GM12892 (cell line): Measurements from ENCODE around the gene TMEM114.

Source experiments
- POLR2A ChIP-seq: IDR thresholded peaks from 2 replicates; pipeline ENCODE4 v1.6.1; 2011; ENCODE audit warnings: low read depth, low read length, control low read depth
- POLR2AphosphoS5 ChIP-seq: IDR thresholded peaks from 2 replicates; pipeline ENCODE4 v1.6.1; 2011; ENCODE audit warnings: low read depth, low read length, control low read depth
- TAF1 ChIP-seq: IDR thresholded peaks from 2 replicates; pipeline ENCODE4 v1.6.1; 2011; ENCODE audit warnings: low read depth, mild to moderate bottlenecking, control low read depth, low read length, borderline replicate concordance

DNA sequence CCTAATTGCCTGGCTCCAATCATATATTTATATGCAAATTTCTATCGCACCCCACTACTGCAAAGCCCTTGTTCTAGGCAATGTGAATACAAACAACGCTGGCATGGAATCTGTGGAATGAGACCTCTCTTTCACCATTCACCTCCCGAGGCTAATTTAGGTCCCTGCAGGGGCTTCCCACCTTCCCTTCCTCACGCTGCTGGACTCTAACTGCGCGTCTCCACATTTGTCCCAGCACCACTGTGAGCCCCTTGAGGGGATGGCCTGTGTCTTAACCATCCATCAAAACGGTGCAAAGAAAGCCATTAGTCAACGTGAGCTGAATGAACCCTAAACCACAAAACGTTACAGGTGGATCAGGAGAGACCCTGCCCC is 1.6 kb downstream of the TMEM114 start:
- TF ChIP-seq POLR2AphosphoS5 (no peak), POLR2A (no peak), TAF1 (no peak)
